Cortex of kidney (tissue), 1 donor: ENCODE results near the gene NT5DC2.

ENCODE experiments used
- DNase-seq: peaks from one replicate; lab custom pipeline; 2025; lab: John Stamatoyannopoulos, UW

NT5DC2 gene

DNA sequence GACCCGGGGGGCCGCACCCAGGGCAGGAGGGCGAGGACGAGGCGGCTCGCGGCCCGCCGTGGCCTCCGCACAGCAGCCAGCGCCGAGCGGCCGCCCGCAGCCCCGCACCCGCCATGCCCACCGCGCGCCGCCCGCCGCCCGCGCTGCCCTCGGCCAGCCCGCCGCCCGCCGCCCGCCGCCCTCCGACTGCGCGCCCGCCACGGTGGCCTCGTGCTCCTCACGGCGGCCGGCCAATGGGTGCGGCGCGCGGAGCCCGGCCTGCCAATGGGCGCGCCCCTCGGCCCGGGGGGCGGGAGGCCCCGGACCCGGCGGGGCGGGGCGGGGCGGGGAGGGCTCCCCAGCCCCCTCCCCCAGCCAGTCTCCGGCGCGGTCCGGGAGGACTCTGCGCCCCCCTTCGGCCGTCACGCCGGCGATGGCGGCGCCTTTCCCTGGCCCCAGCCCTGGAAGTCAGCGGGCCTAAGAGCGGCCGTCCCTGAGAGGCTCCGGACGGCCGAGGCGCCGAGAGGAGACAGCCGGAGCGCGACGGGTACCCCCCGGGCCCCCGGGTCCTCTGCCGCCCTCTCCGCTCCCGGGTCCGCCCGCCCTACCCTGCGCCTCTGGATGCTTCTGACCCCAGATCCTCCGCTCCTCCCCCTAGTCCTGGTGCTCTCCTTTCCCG is at the start of gene NT5DC2:
Gene NT5DC2 (minus strand): TSS at position 235 of the 658 bp plus-strand sequence. CDS start 120 bp downstream, at position 115.
- DNase-seq: no peak

DNA sequence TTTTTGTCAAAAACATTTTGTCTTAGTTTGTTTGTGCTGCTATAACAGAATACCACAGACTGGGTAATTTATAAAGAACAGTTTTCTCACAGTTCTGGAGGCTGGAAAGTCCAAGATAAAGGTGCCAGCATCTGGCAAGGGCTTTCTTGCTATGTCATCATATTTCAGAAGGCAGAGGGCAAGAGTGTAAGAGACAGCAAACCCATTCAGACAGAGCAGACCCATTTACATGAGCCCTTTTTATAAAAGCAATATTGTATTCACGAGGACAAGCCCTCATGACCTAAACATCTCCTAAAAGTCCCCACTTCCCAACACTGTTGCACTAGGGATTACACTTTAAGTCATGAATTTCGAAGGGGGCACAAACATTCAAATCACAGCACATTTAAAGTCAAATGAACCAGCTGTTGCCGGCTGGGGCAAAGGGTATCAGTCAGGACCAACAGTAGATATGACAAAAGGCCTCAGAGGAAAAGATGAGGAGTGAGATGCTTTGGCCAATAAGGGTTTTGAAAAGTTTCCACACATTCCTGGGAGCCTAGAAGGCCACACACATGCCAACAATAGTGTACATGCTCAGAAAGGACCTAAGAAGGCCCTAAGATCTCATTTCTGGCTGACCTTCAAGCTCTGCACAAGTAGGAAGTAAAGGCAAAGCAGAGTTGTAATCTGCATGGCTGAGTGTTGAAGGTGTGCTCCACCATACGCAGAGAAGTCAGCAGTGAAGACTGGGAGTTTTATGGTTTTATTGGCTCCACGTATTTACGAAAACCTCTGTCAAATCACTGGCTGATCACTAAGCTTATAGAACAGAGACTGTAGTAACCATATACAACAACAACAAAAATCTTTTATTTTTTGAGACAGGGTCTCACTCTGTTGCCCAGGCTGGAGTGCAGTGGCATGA is 40.7 kb upstream of the NT5DC2 start:
- DNase-seq: no peak

DNA sequence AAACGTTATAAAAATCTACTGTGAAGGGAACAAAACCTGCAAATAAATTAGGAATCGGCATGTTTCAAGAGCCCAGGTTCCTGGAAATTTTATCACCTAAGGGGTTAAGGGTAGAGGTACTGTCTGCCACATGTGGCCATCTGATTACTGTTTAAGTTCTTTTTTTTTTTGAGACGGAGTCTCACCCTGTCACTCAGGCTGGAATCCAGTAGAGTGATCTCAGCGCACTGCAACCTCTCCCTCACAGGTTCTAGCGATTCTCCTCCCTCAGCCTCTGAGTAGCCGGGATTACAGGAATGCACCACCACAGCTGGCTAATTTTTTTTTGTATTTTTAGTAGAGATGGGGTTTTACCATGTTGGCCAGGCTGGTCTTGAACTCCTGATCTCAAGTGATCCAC is 38.6 kb upstream of the NT5DC2 start:
- DNase-seq: no peak

DNA sequence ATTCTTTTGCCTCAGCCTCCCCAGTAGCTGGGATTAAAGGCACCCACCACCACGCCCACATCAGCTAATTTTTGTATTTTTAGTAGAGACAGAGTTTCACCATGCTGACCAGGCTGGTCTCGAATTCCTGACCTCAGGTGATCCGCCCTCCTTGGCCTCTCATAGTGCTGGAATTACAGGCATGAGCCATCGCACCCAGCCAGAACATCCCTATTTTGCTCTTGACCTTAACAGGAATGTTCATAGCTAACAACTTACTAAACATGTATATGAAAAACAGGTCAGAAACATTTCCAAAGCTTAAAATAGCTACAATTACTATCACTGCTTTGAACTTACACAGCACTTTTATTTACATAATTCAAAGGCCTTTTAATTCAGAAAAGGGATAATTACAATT is 36.4 kb upstream of the NT5DC2 start:
- no peak for DNase-seq

DNA sequence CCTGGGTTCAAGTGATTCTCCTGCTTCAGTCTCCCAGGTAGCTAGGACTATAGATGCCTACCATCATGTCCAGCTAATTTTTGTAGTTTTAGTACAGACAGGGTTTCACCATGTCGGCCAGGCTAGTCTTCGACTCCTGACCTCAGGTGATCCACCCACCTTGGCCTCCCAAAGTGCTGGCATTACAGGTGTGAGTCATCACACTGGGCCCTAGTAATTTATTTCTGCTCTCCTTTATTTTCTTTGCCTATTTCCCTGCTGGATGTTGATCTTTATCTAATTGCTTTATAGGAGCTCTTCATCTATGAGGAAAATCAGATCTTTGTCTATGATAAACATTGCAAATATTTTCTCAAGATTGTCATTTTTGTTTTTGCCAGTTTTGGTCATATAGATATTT is 34.4 kb upstream of the NT5DC2 start:
- DNase-seq: no peak

DNA sequence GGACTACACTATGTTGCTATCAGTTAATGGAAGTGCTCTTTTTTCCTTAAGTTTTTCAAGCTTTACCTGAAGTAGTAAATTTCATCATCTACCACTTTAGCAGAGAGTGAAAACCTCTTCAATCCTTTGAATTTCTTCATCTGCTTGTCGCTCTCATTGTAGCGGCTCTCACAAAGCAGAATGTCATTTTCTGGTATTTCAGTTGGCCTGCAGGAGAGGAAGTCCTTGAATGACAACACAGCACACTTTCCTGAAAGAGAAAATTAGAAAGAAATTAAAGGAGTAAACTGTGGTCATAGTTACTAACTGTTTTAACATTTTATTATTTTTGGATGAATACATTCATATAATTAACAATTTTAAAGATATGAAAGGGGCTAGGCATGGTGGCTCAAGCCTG is 30.3 kb upstream of the NT5DC2 start:
- DNase-seq: no peak

DNA sequence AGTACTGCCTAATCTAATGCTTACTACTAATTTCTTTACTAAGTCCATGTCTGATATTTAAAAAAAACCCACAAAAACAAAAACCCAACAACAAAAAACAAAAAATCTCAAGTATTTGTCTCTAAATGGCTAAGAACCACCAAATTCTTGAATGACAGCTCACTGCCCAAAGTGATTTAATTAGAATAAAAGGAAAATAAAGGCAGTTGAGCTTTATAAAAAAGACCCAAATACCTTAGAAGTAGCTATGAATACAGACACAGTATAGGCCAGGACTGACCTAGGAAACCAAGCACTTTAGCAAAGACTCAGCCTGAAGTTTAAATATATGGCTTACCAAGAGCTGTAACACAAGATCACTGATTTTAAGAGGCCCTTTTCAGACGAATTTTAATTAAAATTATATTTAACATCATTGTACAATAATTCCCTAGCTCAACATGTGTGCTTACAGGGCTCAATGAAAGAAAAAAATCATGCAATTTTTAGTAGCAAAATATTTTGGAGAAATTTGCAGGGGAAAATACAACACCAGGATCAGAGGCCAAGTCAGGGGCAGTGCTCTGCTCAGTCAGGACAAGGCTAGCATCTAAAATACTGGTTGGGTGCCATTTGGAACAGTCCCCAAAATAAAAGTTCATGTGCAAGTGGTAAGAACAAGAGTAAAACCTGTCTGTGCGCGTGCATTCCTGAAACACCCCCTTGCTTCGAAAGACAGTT is 27.5 kb upstream of the NT5DC2 start:
- no peak for DNase-seq

DNA sequence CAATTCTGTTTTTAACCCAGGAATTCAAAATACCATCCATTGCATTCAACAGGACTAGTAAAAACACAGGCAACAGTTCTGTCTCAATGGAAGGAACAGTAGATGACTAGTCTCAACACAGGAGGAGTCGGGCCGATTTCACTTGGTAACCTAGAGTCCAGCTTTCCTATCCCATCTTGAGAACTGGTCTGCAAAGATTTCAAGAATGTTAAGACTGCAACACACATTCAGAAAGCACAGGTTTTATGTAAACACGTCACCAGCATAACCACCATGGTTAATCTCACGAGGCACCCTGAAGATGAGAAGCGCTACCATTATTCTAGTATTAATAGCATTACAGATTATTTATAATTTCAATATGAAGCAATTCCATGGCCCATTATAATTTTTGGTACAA is 24.8 kb upstream of the NT5DC2 start:
- DNase-seq: no peak

DNA sequence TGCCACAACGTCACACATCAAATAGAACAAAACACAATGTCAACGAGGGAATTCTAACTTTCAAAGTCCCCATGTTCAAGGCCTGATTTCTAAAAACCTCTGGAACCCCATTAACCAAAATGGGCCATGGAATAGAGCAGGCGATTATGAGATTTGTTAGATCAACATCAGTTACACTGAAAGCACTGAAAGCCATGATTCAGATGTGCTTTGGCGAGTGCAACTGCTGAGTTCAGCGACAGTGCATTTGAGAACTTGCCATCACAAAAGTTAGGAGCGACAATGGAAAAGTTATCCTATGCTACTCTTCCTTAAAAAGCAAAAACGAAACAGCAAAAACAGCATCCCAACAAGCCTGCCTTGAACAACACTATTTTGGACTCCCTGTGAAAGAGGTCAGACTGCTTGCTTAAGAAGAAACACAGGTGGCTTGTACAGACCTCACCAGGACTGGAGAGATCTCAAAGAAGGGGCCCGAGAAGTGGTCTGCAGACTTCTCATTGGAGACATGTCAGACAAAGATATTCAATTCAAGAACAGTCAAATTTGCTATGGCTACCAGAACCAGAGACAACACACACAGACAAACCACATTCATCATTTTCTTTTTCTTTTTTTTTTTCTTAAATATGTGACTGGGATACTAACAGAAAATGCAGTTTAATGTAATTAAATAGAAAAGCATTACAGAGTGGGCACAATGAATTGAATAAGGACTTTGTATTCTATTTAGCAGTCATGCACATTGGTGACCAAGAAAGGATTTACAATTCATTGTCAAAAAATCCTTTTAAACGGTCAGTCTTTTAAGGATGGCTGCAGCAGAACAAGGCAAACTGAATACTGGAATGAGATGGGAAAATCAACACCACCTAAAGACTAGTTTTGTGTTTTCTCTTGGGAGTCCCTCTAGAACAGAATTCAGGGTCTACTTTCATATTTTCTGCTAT is 23.6 kb upstream of the NT5DC2 start:
- DNase-seq: no peak

DNA sequence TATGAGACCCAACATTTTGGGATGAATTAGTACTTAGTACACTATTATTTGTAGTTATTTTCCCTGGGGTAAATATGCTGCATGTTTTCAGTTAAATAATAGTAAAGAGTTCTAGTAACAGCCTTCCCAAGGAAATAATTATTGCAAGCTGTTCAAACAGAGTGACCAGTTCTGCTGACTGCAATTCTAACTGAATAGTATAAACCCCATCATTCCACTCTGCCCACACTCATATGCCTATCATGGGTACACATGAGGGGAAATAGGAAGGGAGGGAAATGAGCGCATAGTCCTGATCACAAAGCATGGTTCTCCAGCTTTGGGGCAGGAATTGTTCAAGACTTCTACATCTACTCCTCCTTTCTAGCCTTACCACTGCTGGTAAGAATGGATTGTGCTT is 21.4 kb upstream of the NT5DC2 start:
- DNase-seq: no peak

DNA sequence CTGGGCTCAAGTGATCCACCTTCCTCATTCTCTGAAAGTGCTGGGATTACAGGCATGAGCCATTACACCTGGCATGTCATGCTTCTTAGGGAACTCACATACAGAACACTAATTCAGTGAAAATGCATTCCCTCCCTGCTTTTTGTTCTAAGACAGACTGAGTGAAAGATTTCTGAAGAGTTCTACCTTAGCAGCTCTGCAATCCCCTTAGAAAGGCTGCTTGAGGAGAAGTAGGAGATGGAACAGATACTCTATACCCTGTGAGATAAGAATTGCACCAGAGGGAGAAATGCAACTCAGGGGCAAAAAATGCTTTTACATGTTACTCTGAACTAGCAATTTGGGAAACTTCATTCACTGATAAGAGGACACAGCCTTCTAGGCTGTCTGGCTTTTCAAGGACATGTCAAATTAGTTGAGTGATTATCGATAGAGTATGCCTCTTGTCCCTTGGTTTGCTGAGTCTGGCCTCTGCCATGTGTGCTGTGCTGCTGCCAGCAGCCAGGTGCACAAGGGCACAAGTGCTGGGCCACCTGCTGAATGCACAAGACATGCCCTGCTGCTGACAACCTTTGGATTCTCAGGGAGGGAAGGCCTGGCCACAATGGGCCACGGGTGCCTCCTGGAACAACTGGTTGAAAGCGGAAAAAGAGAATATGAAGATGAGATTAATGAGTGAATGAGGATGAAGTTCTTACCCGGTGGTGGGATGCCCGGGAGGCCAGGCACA is 20.5 kb upstream of the NT5DC2 start:
- no peak for DNase-seq

DNA sequence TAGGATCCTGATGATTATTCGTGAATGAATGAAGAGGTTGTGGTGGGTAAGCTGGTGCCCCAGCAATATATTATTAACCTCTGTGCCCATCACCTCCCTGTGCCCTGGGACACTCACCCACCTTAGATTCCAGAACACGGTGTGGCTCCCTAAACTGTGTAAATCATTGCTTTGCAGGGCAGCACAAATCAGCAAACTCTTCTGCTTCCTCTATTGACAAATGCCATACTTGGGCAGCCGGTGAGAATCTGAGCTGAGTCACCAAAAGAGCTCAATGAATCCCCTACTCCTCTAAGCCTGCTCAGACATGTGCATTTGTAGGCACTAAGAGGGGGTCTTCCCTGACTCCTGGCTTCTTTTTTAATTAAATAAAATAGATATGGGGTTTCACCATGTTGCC is 18.4 kb upstream of the NT5DC2 start:
- DNase-seq: no peak

DNA sequence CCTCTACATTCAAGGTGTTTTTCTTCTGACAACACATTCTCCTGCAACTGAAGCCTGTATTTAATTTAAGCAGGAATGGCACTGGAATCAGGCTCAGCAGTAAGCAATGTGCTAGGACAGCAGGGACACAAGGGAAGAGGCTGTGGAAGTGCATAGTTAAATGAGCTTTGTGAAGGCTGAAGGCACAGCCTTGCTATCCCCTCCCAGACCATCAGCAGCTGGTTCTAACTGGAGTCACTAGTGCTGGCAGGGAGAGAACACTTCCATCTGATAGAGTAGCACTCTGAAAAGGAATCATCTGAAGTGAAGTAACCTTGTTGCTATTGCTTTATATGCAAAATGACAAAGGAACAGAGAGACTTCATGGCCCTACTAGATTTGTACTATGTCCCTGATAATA is 17.5 kb upstream of the NT5DC2 start:
- DNase-seq: no peak

DNA sequence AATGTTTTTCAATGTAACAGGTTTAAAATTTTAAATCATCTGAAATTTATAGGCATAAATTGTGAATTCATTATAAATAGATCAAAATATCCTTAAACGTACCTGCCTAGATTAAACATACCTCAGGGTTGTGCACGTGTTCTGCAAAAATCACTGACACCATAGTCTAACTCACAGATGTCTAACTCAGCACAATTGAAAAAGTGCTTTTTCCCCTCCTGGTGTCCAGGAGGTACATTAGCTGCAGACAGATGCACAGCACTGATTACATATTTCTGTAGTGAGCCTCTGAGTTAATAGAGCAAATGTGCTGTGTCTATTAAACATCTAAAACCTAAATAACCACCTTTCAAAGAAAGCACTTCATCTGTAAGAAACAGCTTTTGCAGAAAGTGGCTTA is 13.5 kb upstream of the NT5DC2 start:
- no peak for DNase-seq

DNA sequence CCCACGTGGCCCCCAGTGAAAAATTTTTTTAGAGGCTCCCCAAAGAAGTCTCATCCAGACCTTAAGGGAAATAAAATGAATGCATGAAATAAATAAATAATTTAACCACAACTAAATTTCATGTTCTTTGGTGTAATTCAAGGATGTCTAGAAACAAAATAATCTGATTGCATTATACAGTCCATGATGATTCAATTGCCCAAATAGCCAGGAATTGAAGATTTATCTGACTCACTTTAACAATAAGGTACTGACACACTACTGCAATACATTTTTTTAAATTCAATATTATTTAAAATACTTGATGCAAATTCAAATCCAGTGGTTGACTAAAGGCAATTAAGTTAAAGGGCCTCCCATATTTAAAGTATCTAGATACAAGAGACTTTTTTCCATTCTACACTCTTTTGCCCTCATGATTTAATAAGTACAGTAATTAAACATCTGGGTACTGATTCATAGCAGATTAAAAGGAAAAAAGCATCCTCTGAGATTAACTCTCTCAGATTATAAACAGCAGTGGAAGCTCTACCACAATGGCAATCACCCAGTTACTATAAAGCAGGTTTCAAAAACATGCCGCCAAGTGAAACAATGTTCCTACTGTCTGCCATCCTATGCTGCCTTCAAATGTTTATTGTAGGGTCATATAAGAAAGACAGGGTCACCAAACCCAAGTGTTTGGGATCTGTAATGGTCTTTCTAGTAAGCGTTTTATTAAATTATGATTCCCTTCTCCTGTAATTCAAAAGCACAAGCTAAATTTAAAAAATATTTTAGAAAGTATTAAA is 12.6 kb upstream of the NT5DC2 start:
- DNase-seq: no peak

DNA sequence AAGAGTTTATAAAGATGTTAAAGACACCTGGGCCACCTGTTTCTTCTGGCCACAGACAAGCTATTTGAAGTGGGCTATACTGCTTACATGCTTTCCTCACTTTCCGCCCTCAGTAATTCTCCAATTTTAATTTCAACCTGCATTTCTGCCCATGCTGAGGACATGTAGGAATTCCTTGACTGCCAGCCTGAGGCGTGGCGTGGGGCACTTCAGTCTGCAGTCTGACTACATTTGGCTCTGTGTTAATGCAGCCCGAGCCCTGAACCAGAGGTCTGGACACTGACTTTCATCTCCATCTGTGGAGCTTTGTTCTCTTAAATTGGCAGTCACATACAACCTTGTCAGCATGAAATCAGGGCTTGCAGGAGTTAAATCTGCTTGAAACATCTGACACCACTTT is 11.3 kb upstream of the NT5DC2 start:
- no peak for DNase-seq

DNA sequence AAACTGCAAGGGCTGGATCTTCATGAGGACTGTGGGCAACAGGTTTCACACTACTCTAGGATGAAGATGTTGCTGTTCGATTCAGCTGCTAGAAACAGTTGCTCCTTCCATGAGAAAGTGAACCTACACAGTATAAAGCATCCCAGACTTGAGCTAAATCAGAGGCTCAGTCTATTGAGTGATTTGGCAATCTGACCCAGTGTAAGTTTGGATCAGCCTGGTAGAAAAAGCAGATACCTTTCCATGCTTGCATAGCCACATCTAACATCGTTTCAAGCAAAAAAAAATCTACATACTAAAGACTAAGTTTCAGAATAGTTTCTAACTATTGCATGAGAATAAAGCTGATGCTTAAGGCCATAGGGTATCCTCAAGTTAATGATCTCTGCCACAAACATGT is 7.4 kb upstream of the NT5DC2 start:
- no peak for DNase-seq

DNA sequence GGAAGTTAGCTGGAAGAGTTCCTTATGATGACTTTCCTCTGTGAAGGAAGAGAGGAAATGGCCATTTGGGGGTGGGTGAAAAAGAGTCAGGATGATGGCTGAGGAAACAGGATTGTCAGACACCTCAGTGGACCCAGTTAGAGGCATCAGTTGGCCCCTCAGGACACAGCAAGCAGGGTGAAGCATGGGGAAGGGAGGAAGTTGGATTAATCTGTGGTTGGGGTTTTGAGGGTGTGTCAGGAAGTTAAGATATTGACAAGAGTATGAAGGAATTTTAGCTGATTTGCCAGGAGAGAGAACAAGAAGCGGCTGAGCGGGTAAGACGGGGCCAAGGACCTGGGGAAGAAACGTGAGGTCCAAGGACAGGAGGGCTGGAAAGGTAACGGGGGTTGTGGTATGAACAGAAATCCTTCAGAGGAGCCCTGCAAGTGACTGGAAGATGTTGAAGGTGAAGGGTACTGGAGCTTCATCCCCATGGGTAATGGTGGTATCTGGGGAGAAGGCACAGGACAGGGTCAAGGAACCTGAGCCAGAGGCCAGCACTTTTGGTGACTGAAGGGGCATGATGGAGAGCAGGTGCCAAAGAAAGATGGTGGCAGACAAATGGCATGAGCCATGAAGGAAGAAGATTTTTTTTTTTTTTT is 5.5 kb upstream of the NT5DC2 start:
- no peak for DNase-seq

DNA sequence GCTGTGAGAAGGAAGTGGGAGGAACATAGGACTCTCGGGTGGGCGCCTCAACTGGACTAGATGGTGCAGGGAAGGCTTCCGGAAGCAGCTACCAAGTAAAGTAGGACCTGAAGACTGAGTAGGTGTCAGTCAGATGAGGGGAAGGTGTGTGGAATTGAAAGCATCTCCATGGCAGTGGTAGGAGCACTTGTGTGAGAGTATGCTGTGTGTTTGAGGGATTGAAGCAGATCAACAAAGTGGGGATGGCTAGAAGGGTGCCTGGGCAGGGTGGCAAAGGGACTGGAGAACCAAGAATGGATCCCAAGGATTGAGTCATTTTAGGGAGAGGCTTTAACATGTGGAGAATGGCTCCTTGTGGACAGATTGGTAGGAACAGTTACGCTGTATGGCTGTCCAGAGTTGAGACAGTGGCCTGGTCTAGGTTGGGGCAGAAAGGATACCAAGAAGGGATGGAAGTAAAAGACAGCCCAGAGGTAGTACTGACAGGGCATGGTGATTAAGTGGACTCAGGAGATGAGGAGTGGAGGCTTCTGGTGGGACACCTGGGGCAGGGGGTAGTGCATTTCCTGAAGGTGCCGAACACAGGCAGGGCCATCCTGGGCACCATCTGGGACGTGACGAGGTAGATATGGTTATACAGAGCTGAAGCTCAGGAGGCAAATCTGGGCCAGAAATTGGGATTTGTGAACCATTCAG is 4.2 kb upstream of the NT5DC2 start:
- no peak for DNase-seq
